Endothelial cell of umbilical vein (primary cell): Measurements from ENCODE around the gene SLC2A11. TPM values are rescaled to one million over a fixed set of nuclear protein-coding genes. Genes with fewer than 3 reads are reported as not detected.

Experiments used
- BruUV-seq: library from RNA; stranded (reverse); fragments of 400-500 nt; replicated peaks from 2 replicates; lab custom pipeline; 2021; lab: Mats Ljungman, UMichigan
- CTCF ChIA-PET: fragments of 300-600, 350-600 bp; sonication (Branson Sonifier 250); formaldehyde crosslinking; loops from one replicate; lab custom pipeline; 2021; ENCODE audit warnings: antibody characterized with exemption, inconsistent platforms; lab: Charles Lee
- POLR2A ChIA-PET: fragments of 300-600, 350-600 bp; sonication (Branson Sonifier 250); formaldehyde crosslinking; loops from one replicate; lab custom pipeline; 2021; ENCODE audit warnings: antibody characterized with exemption, inconsistent platforms; lab: Charles Lee
- DNase-seq: peaks from one replicate; pipeline ENCODE4 v3.0.0-alpha.2; 2011; ENCODE audit warnings: low read depth, low spot score
- FAIRE-seq: peaks from 2 replicates; lab custom pipeline; 2011; peaks lifted over from hg19 to GRCh38; lab: Jason Lieb, UNC
- H2AFZ ChIP-seq: 2 replicates; pipeline ENCODE4 v1.6.0; 2012; ENCODE audit warnings: low read depth, low read length, control low read depth, inconsistent platforms
- H3K27ac ChIP-seq: 2 replicates; pipeline ENCODE4 v1.5.1; 2011; ENCODE audit warnings: low read depth, mild to moderate bottlenecking, control low read depth, low read length, moderate library complexity; ENCODE audit not compliant: insufficient read depth
- H3K27me3 ChIP-seq, 2 experiments: 2 replicates each; pipeline versions ENCODE4 v1.6.0 to v1.6.1; 2011; ENCODE audit warnings: low read length in 2 of 2, mixed read lengths in 1 of 2; ENCODE audit not compliant: control insufficient read depth in 2 of 2, insufficient read depth in 2 of 2
- H3K36me3 ChIP-seq, 2 experiments: 2 replicates in 1 of 2; 3 replicates in 1 of 2; pipeline ENCODE4 v1.5.1; 2011; ENCODE audit warnings: low read length in 2 of 2, mild to moderate bottlenecking in 1 of 2, moderate library complexity in 1 of 2; ENCODE audit not compliant: control insufficient read depth in 2 of 2, insufficient read depth in 2 of 2; ENCODE audit errors: extremely low read depth in 1 of 2
- H3K4me1 ChIP-seq: 3 replicates; pipeline ENCODE4 v1.5.1; 2011; ENCODE audit warnings: mild to moderate bottlenecking, low read length; ENCODE audit not compliant: control insufficient read depth, insufficient read depth; ENCODE audit errors: extremely low read depth
- H3K4me2 ChIP-seq: 2 replicates; pipeline ENCODE4 v1.6.1; 2011; ENCODE audit warnings: low read length, control low read depth, mixed read lengths; ENCODE audit not compliant: insufficient read depth
- H3K4me3 ChIP-seq, 3 experiments: fragments of 200-600 bp in 1 of 3; sonication (generic), shearing (Covaris generic) in 1 of 3; replicated peaks in 1 of 3; 2 replicates each; pipeline ENCODE4 v1.5.1; 2011 to 2016; ENCODE audit warnings: control low read depth in 3 of 3, low read length in 3 of 3, mild to moderate bottlenecking in 2 of 3, inconsistent platforms in 1 of 3, low read depth in 1 of 3, moderate library complexity in 1 of 3; ENCODE audit not compliant: insufficient read depth in 1 of 3
- H3K79me2 ChIP-seq: 2 replicates; pipeline ENCODE4 v1.6.0; 2012; ENCODE audit warnings: low read length, inconsistent platforms; ENCODE audit not compliant: control insufficient read depth, insufficient read depth
- H3K9ac ChIP-seq: replicated peaks from 2 replicates; pipeline ENCODE3; 2011; ENCODE audit warnings: low read length, control low read depth; ENCODE audit not compliant: insufficient read depth; ENCODE audit errors: extremely low read depth
- H3K9me1 ChIP-seq: replicated peaks from 3 replicates; pipeline ENCODE4 v1.6.0; 2011; ENCODE audit warnings: mild to moderate bottlenecking, low read length; ENCODE audit not compliant: control insufficient read depth, insufficient read depth; ENCODE audit errors: extremely low read depth
- H3K9me3 ChIP-seq: replicated peaks from 2 replicates; pipeline ENCODE4 v1.5.1; 2012; ENCODE audit warnings: low read length, inconsistent platforms; ENCODE audit not compliant: control insufficient read depth, insufficient read depth
- H4K20me1 ChIP-seq: replicated peaks from 2 replicates; pipeline ENCODE3; 2011; ENCODE audit warnings: mild to moderate bottlenecking, low read length; ENCODE audit not compliant: control insufficient read depth, insufficient read depth; ENCODE audit errors: extremely low read depth
- FOS ChIP-seq: IDR thresholded peaks from 2 replicates; pipeline ENCODE4 v1.6.1; 2011; ENCODE audit warnings: mild to moderate bottlenecking, low read length, moderate library complexity, borderline replicate concordance; ENCODE audit not compliant: insufficient read depth
- GATA2 ChIP-seq: IDR thresholded peaks from 2 replicates; pipeline ENCODE4 v1.7.0; 2011; ENCODE audit warnings: low read depth, mild to moderate bottlenecking, moderate library complexity, mixed read lengths, low read length; ENCODE audit not compliant: insufficient read length, insufficient read depth
- MAX ChIP-seq: IDR thresholded peaks from 2 replicates; pipeline ENCODE4 v1.6.1; 2011; ENCODE audit not compliant: insufficient read depth, insufficient read length
- MYC ChIP-seq: IDR thresholded peaks from one replicate; pipeline ENCODE4 v1.6.1; 2011; ENCODE audit warnings: mild to moderate bottlenecking, low read depth, low read length
- POLR2A ChIP-seq: IDR thresholded peaks from 2 replicates; pipeline ENCODE4 v1.6.1; 2012; ENCODE audit warnings: low read depth, mild to moderate bottlenecking, control low read depth, low read length
- POLR2AphosphoS5 ChIP-seq: IDR thresholded peaks from 2 replicates; pipeline ENCODE4 v1.6.1; 2012; ENCODE audit warnings: low read depth, mild to moderate bottlenecking, control low read depth, low read length, moderate library complexity; ENCODE audit not compliant: insufficient read depth
- dilution Hi-C: fragments of 300-500 bp; cut with MboI; formaldehyde crosslinking; loops from one replicate; pipeline ENCODE4 v1.15.0; 2019; ENCODE audit warnings: low sequenced_read_pairs; ENCODE audit not compliant: extremely low pct_ligation_motif_present
- intact Hi-C: fragments of 100-400 bp; cut with micrococcal nuclease; formaldehyde crosslinking; loops from one replicate; pipeline ENCODE4 v1.10.0; 2022
- polyA plus RNA-seq, 4 experiments: library from polyadenylated mRNA; depleted of rRNA in 3 of 4; stranded (reverse) in 3 of 4; unstranded in 1 of 4; fragments of >200 nt; gene quantifications; 2 replicates each; pipeline versions ENCODE4 v1.2.1 to v1.2.3, GENCODE V29; 2011 to 2012; ENCODE audit warnings: missing spikeins in 1 of 4
- total RNA-seq: library from RNA; stranded (reverse); gene quantifications from 2 replicates; pipeline ENCODE4 v1.2.3, GENCODE V29; 2021
- TF ChIP-seq, protein P1 (sequence below), 2 donors: IDR thresholded peaks; 1 replicate in 1 of 2; 2 replicates in 1 of 2; pipeline ENCODE4 v1.5.1; 2011; ENCODE audit warnings: low read length in 2 of 2, mild to moderate bottlenecking in 2 of 2, moderate library complexity in 2 of 2, control low read depth in 1 of 2, inconsistent platforms in 1 of 2, low read depth in 1 of 2; ENCODE audit not compliant: insufficient read depth in 1 of 2; ENCODE audit errors: extremely low read depth in 1 of 2

SLC2A11 gene
- total and polyA plus RNA-seq, 2 donors (not counting 3 experiments of a cell fraction or from before 2014, with no cell fraction given): 4.2 to 4.6 TPM

DNA sequence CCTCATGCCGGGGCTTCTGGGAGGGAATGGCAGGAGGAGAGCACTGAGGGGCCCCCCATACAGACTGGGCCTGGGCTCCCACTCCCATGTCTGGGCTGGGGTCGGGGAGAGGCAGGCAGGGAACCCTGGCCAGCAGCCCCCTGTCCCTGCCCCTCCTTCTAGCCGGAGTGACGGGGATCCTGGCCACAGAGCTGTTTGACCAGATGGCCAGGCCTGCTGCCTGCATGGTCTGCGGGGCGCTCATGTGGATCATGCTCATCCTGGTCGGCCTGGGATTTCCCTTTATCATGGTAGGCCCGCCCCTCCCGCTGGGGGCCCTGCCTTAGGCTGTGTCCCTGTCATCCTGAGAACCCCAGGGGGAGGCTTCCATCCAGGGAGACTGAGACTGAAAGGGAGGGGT lies 26.5 kb downstream of the SLC2A11 start:
- Histone ChIP-seq H3K4me1 (peaks cover 5% of the 10 kb centered on the region), H3K9ac (no peak overlapping the region), H3K4me2 (no peak overlapping the region), H3K79me2 (no peaks in the 10 kb centered on the region), H3K9me1 (no peaks in the 10 kb centered on the region), H3K9me3 (no peaks in the 10 kb centered on the region), H4K20me1 (no peaks in the 10 kb centered on the region), H3K27ac (no peak overlapping the region), H3K36me3 (no peaks in the 10 kb centered on the region), H2AFZ (no peak overlapping the region), H3K27me3 (no peaks in the 10 kb centered on the region), H3K4me3 (no peak overlapping the region)
- CTCF ChIA-PET: interaction anchor here (0.9 to 1.5 kb wide), 2 partner anchors 34 to 46 kb away, joined by 3 to 4 read pairs; no protein-coding TSS in a partner anchor
- intact Hi-C loops: no loop called here
- POLR2A ChIA-PET: no interaction called here
- TF ChIP-seq, protein P1, sequence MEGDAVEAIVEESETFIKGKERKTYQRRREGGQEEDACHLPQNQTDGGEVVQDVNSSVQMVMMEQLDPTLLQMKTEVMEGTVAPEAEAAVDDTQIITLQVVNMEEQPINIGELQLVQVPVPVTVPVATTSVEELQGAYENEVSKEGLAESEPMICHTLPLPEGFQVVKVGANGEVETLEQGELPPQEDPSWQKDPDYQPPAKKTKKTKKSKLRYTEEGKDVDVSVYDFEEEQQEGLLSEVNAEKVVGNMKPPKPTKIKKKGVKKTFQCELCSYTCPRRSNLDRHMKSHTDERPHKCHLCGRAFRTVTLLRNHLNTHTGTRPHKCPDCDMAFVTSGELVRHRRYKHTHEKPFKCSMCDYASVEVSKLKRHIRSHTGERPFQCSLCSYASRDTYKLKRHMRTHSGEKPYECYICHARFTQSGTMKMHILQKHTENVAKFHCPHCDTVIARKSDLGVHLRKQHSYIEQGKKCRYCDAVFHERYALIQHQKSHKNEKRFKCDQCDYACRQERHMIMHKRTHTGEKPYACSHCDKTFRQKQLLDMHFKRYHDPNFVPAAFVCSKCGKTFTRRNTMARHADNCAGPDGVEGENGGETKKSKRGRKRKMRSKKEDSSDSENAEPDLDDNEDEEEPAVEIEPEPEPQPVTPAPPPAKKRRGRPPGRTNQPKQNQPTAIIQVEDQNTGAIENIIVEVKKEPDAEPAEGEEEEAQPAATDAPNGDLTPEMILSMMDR (IDR thresholded peaks at IDR 0.05; ENCODE audit: extremely low read depth in 1 of 2, insufficient read depth in 1 of 2, low read depth in 1 of 2, low read length in 2 of 2): no peak
- no peak for TF ChIP-seq GATA2
- no peak for TF ChIP-seq FOS
- no peak for TF ChIP-seq MYC
- TF ChIP-seq POLR2A: no peak
- no peak for TF ChIP-seq POLR2AphosphoS5
- no peak for TF ChIP-seq MAX
- no peak for DNase-seq
- dilution Hi-C loops: no loop called here
- FAIRE-seq: no peak
- BruUV-seq: no TSS peak
